GM23338 (cell line): ENCODE measurements around the gene SIGLEC7. TPM values are rescaled to one million over a fixed set of nuclear protein-coding genes. Genes with fewer than 3 reads are reported as not detected.

ENCODE experiments used
- ATAC-seq: fragments of 200-7000 bp; cut with Tn5 transposase; 3 replicates; pipeline ENCODE4 v1.9.1; 2020
- DNase-seq: peaks from one replicate; pipeline ENCODE4 v3.0.0-alpha.2; 2015; ENCODE audit warnings: low spot score
- H2AFZ ChIP-seq: fragments of 200-600 bp; sonication (generic); 2 replicates; pipeline ENCODE4 v1.8.0; 2016; ENCODE audit warnings: antibody characterized with exemption, mild to moderate bottlenecking, moderate library complexity
- H3F3A ChIP-seq: fragments of 200-600 bp; sonication (generic); replicated peaks from 2 replicates; pipeline ENCODE4 v1.8.0; 2017; ENCODE audit warnings: antibody characterized with exemption, mixed run types, low read depth
- H3K27ac ChIP-seq: fragments of 200-600 bp; sonication (generic); 2 replicates; pipeline ENCODE4 v1.6.1; 2016; ENCODE audit warnings: low read depth
- H3K27me3 ChIP-seq: fragments of 200-600 bp; sonication (generic); 2 replicates; pipeline ENCODE4 v1.8.0; 2016; ENCODE audit warnings: mild to moderate bottlenecking, mixed run types, moderate library complexity; ENCODE audit not compliant: insufficient read depth
- H3K36me3 ChIP-seq: fragments of 200-600 bp; sonication (generic); 2 replicates; pipeline ENCODE4 v1.8.0; 2016; ENCODE audit warnings: mild to moderate bottlenecking; ENCODE audit not compliant: insufficient read depth
- H3K4me1 ChIP-seq: fragments of 200-600 bp; sonication (generic); 2 replicates; pipeline ENCODE4 v1.8.0; 2016; ENCODE audit warnings: mild to moderate bottlenecking, moderate library complexity; ENCODE audit not compliant: insufficient read depth
- H3K4me2 ChIP-seq: fragments of 200-600 bp; sonication (generic); 2 replicates; pipeline ENCODE4 v1.7.1; 2017; ENCODE audit warnings: mixed run types
- H3K4me3 ChIP-seq: fragments of 200-600 bp; sonication (generic); 2 replicates; pipeline ENCODE4 v1.6.1; 2016; ENCODE audit warnings: mixed run types
- H3K79me2 ChIP-seq: fragments of 200-600 bp; sonication (generic); replicated peaks from 2 replicates; pipeline ENCODE4 v1.8.0; 2017; ENCODE audit warnings: mild to moderate bottlenecking; ENCODE audit not compliant: insufficient read depth
- H3K9me2 ChIP-seq: fragments of 200-600 bp; sonication (generic); 2 replicates; pipeline ENCODE4 v1.8.0; 2017; ENCODE audit not compliant: insufficient read depth
- H4K20me1 ChIP-seq: fragments of 200-600 bp; sonication (generic); replicated peaks from 2 replicates; pipeline ENCODE4 v1.8.0; 2017; ENCODE audit warnings: mild to moderate bottlenecking; ENCODE audit not compliant: insufficient read depth
- H3K27ac Mint-ChIP-seq: 2 replicates; pipeline ENCODE4 v1.8.0; 2020; ENCODE audit warnings: inconsistent platforms, mild to moderate bottlenecking, moderate library complexity, mixed read lengths
- H3K27me3 Mint-ChIP-seq: 3 replicates; pipeline ENCODE4 v1.8.0; 2022; ENCODE audit warnings: low read depth, mild to moderate bottlenecking, moderate library complexity, mixed read lengths, inconsistent platforms; ENCODE audit not compliant: insufficient read depth, poor library complexity
- H3K36me3 Mint-ChIP-seq: 3 replicates; pipeline ENCODE4 v1.8.0; 2021; ENCODE audit warnings: low read depth, mild to moderate bottlenecking, inconsistent platforms, moderate library complexity, mixed read lengths
- H3K4me1 Mint-ChIP-seq: 3 replicates; pipeline ENCODE4 v1.8.0; 2020; ENCODE audit warnings: mild to moderate bottlenecking, inconsistent platforms, mixed read lengths
- H3K4me3 Mint-ChIP-seq: 3 replicates; pipeline ENCODE4 v1.8.0; 2021; ENCODE audit warnings: moderate library complexity, mild to moderate bottlenecking, inconsistent platforms, mixed read lengths
- H3K9me3 Mint-ChIP-seq: 3 replicates; pipeline ENCODE4 v1.8.0; 2020; ENCODE audit warnings: moderate library complexity, mild to moderate bottlenecking, inconsistent platforms, mixed read lengths
- CREB1 ChIP-seq: fragments of 250-450 bp; sonication (Bioruptor Pico); IDR thresholded peaks from 2 replicates; pipeline ENCODE4 v1.5.0; 2020; ENCODE audit warnings: low read depth, mild to moderate bottlenecking, moderate library complexity
- EZH2 ChIP-seq: fragments of 200-600 bp; sonication (generic); IDR thresholded peaks from one replicate; pipeline ENCODE4 v1.8.0; 2017; ENCODE audit warnings: antibody characterized with exemption, mild to moderate bottlenecking, low read depth; ENCODE audit not compliant: unreplicated experiment
- EZH2phosphoT487 ChIP-seq: fragments of 200-600 bp; sonication (generic); IDR thresholded peaks from one replicate; pipeline ENCODE4 v1.8.1; 2018; ENCODE audit warnings: antibody characterized with exemption; ENCODE audit not compliant: unreplicated experiment
- JUNB ChIP-seq: IDR thresholded peaks from one replicate; pipeline ENCODE4 v1.6.1; 2016; ENCODE audit warnings: antibody characterized with exemption; ENCODE audit not compliant: unreplicated experiment
- NANOG ChIP-seq: IDR thresholded peaks from 2 replicates; pipeline ENCODE4 v1.6.1; 2016; ENCODE audit warnings: antibody characterized with exemption, borderline replicate concordance
- POLR2AphosphoS5 ChIP-seq: IDR thresholded peaks from 2 replicates; pipeline ENCODE4 v1.6.1; 2016; ENCODE audit warnings: antibody characterized with exemption, low read depth
- ZNF331 ChIP-seq: fragments of 250-450 bp; sonication (Bioruptor Pico); IDR thresholded peaks from 2 replicates; pipeline ENCODE4 v1.5.0; 2020; ENCODE audit warnings: low read depth, mild to moderate bottlenecking, moderate library complexity
- polyA plus RNA-seq: library from polyadenylated mRNA; unstranded; fragments of >200 nt; fragmentation: Nextera tagmentation; extraction: Ambion mirVana; gene quantifications from 2 replicates; pipeline ENCODE4 v1.2.1, GENCODE V29; 2016
- total RNA-seq: library from RNA; depleted of rRNA; stranded (reverse); fragments of >200 nt; shearing (Covaris generic); gene quantifications from 2 replicates; pipeline ENCODE4 v1.2.3, GENCODE V29; 2014
- TF ChIP-seq, protein P1 (sequence below), 2 experiments: fragments of 200-600 bp in 1 of 2; sonication (generic) in 1 of 2; conservative IDR thresholded peaks; 2 replicates each; pipeline versions ENCODE4 v1.5.1 to v1.6.1; 2016 to 2017; ENCODE audit warnings: antibody characterized with exemption in 2 of 2, low read depth in 2 of 2, mild to moderate bottlenecking in 2 of 2, moderate library complexity in 1 of 2
- TF ChIP-seq, protein P2 (sequence below): IDR thresholded peaks from one replicate; pipeline ENCODE4 v1.6.1; 2018; ENCODE audit warnings: antibody characterized with exemption; ENCODE audit not compliant: unreplicated experiment

The SIGLEC7 gene
- total and polyA plus RNA-seq, 2 experiments from 2014 or later = not detected

DNA sequence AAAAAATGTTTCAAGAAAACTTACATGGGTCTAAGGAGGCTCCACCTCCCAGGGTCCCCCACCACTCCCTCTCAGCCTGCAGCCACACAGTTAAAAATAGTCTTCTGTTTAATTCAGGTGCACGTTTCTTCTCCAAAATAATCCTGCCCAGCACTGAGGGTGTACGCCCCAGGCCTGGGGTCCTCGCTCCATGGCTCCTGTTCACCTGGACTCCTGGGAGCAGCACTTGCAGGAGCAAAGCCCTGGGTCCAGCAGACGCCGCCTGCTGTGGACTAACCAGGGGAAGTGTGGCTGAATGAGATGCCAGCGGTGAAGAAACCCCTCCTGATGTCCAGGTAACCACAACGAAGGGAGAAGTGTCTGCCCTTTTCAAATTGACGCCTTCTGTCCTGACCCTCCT, 41.5 kb downstream of the SIGLEC7 start (continued):
- TF ChIP-seq NANOG = no peak
- no peak for TF ChIP-seq POLR2AphosphoS5

DNA sequence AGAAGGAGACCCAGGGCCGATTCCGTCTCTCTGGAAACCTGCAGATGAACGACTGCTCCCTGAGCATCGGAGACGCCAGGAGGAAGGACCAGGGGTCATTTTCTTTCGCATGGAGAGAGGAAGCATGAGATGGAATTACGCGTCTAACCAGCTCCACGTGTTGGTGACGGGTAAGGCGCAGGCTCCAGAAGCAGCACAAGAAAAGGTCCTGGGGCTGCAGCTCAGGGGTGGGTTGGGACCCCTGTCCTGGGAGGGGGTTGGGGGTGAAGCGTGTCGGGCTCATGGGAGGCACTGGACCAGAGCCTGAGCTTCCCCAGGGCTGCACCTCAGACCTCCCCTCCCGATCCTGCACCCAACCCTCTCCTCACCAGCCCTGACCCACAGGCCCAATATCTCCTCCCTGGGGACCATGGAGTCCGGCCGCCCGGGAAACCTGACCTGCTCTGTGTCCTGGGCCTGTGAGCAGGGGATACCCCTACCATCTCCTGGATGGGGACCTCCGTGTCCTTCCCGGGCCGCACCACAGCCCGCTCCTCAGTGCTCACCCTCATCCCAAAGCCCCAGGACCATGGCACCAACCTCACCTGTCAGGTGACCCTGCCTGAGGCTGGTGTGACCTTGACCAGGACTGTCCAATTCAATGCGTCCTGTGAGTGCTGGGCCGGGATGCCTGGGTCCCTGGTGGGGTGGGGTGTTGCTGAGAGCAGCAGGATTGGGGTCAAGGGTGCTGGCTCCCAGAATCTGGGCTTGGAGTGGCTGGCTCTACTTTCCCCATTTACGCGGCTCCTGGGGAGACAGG, 43.2 kb downstream of the SIGLEC7 start:
- no peak overlapping the region for H3K4me2 ChIP-seq
- H3K27me3 ChIP-seq = peaks cover 11% of the 10 kb centered on the region; the same call in 1 of the 2 replicates
- H2AFZ ChIP-seq = no peak overlapping the region
- no peaks in the 10 kb centered on the region for H3K36me3 ChIP-seq
- H3K79me2 ChIP-seq = no peaks in the 10 kb centered on the region
- Mint-ChIP-seq H3K9me3 (peaks cover 35% of the 10 kb centered on the region), H3K4me1 (no peaks in the 10 kb centered on the region), H3K27me3 (peaks cover 18% of the 10 kb centered on the region), H3K27ac (no peak overlapping the region), H3K4me3 (no peak overlapping the region), H3K36me3 (no peaks in the 10 kb centered on the region)
- no peak for TF ChIP-seq CREB1
- TF ChIP-seq JUNB = no peak
- TF ChIP-seq EZH2 = no peak
- TF ChIP-seq EZH2phosphoT487 = no peak
- no peak for TF ChIP-seq NANOG
- TF ChIP-seq, protein P1, sequence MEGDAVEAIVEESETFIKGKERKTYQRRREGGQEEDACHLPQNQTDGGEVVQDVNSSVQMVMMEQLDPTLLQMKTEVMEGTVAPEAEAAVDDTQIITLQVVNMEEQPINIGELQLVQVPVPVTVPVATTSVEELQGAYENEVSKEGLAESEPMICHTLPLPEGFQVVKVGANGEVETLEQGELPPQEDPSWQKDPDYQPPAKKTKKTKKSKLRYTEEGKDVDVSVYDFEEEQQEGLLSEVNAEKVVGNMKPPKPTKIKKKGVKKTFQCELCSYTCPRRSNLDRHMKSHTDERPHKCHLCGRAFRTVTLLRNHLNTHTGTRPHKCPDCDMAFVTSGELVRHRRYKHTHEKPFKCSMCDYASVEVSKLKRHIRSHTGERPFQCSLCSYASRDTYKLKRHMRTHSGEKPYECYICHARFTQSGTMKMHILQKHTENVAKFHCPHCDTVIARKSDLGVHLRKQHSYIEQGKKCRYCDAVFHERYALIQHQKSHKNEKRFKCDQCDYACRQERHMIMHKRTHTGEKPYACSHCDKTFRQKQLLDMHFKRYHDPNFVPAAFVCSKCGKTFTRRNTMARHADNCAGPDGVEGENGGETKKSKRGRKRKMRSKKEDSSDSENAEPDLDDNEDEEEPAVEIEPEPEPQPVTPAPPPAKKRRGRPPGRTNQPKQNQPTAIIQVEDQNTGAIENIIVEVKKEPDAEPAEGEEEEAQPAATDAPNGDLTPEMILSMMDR (conservative IDR thresholded peaks at IDR 0.05; ENCODE audit: low read depth in 2 of 2) = no peak
- no peak for TF ChIP-seq ZNF331 (CRISPR knock-in tag)
- no peak for TF ChIP-seq POLR2AphosphoS5
- TF ChIP-seq, protein P2, sequence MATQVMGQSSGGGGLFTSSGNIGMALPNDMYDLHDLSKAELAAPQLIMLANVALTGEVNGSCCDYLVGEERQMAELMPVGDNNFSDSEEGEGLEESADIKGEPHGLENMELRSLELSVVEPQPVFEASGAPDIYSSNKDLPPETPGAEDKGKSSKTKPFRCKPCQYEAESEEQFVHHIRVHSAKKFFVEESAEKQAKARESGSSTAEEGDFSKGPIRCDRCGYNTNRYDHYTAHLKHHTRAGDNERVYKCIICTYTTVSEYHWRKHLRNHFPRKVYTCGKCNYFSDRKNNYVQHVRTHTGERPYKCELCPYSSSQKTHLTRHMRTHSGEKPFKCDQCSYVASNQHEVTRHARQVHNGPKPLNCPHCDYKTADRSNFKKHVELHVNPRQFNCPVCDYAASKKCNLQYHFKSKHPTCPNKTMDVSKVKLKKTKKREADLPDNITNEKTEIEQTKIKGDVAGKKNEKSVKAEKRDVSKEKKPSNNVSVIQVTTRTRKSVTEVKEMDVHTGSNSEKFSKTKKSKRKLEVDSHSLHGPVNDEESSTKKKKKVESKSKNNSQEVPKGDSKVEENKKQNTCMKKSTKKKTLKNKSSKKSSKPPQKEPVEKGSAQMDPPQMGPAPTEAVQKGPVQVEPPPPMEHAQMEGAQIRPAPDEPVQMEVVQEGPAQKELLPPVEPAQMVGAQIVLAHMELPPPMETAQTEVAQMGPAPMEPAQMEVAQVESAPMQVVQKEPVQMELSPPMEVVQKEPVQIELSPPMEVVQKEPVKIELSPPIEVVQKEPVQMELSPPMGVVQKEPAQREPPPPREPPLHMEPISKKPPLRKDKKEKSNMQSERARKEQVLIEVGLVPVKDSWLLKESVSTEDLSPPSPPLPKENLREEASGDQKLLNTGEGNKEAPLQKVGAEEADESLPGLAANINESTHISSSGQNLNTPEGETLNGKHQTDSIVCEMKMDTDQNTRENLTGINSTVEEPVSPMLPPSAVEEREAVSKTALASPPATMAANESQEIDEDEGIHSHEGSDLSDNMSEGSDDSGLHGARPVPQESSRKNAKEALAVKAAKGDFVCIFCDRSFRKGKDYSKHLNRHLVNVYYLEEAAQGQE = no peak
- no peak overlapping the region for H3K4me3 ChIP-seq
- no peak overlapping the region for H3K27ac ChIP-seq
- H3K9me2 ChIP-seq = 0 out of 2 replicates have a peak, but pooled peaks cover 2% of the 10 kb centered on the region
- H4K20me1 ChIP-seq = no peaks in the 10 kb centered on the region
- DNase-seq = no peak
- H3K4me1 ChIP-seq = no peaks in the 10 kb centered on the region
- no peak for ATAC-seq
- no peaks in the 10 kb centered on the region for H3F3A ChIP-seq
